OCI-LY1 (cell line): ENCODE data around the gene GLIS1.

Source experiments
- H2AFZ ChIP-seq: fragments of 200-600 bp; sonication (generic), shearing (Covaris generic); 2 replicates; pipeline ENCODE4 v1.6.0; 2014; ENCODE audit warnings: antibody characterized with exemption, mild to moderate bottlenecking, low read length
- H3F3A ChIP-seq: fragments of 200-600 bp; sonication (generic), shearing (Covaris generic); 2 replicates; pipeline ENCODE4 v1.6.0; 2014; ENCODE audit warnings: mild to moderate bottlenecking, antibody characterized with exemption, low read length, moderate library complexity; ENCODE audit not compliant: insufficient read depth
- H3K27ac ChIP-seq: fragments of 200-600 bp; sonication (generic); 2 replicates; pipeline ENCODE4 v1.5.1; 2014; ENCODE audit warnings: low read length, mixed run types, mild to moderate bottlenecking, low read depth; ENCODE audit not compliant: poor library complexity, severe bottlenecking
- H3K27me3 ChIP-seq: fragments of 200-600 bp; sonication (generic); 2 replicates; pipeline ENCODE4 v1.6.0; 2014; ENCODE audit warnings: antibody characterized with exemption, mild to moderate bottlenecking, low read length, moderate library complexity; ENCODE audit not compliant: insufficient read depth
- H3K36me3 ChIP-seq: fragments of 200-600 bp; sonication (generic); 2 replicates; pipeline ENCODE4 v1.6.1; 2014; ENCODE audit warnings: mild to moderate bottlenecking, antibody characterized with exemption, low read length, moderate library complexity, mixed read lengths; ENCODE audit not compliant: insufficient read depth
- H3K4me1 ChIP-seq: fragments of 200-600 bp; sonication (generic); 2 replicates; pipeline ENCODE4 v1.5.1; 2014; ENCODE audit warnings: mild to moderate bottlenecking, low read length, moderate library complexity; ENCODE audit not compliant: insufficient read depth, severe bottlenecking
- H3K4me2 ChIP-seq: fragments of 200-600 bp; sonication (generic), shearing (Covaris generic); 2 replicates; pipeline ENCODE4 v1.6.1; 2014; ENCODE audit warnings: low read length
- H3K4me3 ChIP-seq: fragments of 200-600 bp; sonication (generic); 2 replicates; pipeline ENCODE4 v1.5.1; 2014; ENCODE audit warnings: low read length, low read depth, mild to moderate bottlenecking, mixed read lengths; ENCODE audit not compliant: poor library complexity, severe bottlenecking
- H3K79me2 ChIP-seq: fragments of 200-600 bp; shearing (Covaris generic); 2 replicates; pipeline ENCODE4 v1.6.1; 2016; ENCODE audit warnings: mixed run types, low read length, mixed read lengths; ENCODE audit not compliant: insufficient read depth
- H3K9ac ChIP-seq: fragments of 200-600 bp; sonication (generic), shearing (Covaris generic); 2 replicates; pipeline ENCODE4 v1.6.1; 2014; ENCODE audit warnings: mild to moderate bottlenecking, low read length, mixed read lengths
- H3K9me2 ChIP-seq: fragments of 200-600 bp; sonication (generic), shearing (Covaris generic); 2 replicates; pipeline ENCODE4 v1.6.1; 2014; ENCODE audit warnings: low read depth, mild to moderate bottlenecking, low read length, mixed read lengths
- H3K9me3 ChIP-seq: fragments of 200-600 bp; shearing (Covaris generic); 2 replicates; pipeline ENCODE4 v1.6.1; 2014; ENCODE audit warnings: low read length, mixed read lengths
- H4K20me1 ChIP-seq: fragments of 200-600 bp; sonication (generic), shearing (Covaris generic); 2 replicates; pipeline ENCODE4 v1.6.0; 2016; ENCODE audit warnings: mild to moderate bottlenecking, low read length; ENCODE audit not compliant: insufficient read depth
- EZH2 ChIP-seq: fragments of 200-600 bp; sonication (generic), shearing (Covaris generic); IDR thresholded peaks from 2 replicates; pipeline ENCODE4 v1.8.0; 2017; ENCODE audit warnings: borderline replicate concordance, mixed run types, mild to moderate bottlenecking, antibody characterized with exemption, low read length, moderate library complexity, mixed read lengths
- TF ChIP-seq, protein P1 (sequence below): fragments of 200-600 bp; sonication (generic), shearing (Covaris generic); IDR thresholded peaks from 2 replicates; pipeline ENCODE4 v1.5.1; 2017; ENCODE audit warnings: mild to moderate bottlenecking, antibody characterized with exemption, low read length, moderate library complexity, mixed read lengths

Gene GLIS1

DNA sequence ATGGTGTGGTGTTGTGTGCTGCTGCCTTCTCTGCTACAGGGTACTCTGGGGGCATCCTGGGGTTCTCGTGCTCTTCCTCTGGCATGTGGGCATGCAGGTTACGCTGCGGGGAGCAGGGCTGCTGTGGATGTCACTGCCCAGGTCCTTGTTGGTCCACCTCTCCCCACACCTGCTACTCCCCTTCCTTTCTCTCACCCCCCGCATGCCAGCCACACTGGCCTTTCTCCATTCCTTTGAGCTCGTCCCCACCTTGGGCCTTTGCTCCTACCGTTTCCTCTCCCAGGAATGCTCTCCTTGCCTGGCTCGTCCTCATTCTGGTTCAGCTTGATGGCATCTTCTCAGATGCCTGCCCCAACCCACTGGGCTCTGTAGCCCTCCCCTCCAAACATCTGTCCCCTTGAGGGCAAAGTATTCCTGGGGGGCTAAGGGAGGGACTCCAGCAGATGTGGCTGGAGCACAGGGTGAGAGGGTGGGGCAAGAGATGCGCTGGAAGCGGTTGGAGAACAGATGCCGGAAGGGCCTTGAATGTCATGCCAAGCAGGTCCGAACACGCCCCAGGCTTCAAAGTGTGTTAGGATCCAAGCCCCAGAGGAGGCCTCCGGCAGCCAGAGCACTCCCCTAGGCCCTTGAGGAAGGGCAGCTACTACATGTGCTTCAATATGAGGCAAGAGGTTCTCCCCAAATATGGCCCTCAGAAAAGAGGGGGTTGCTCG is 256.4 kb downstream of the GLIS1 start:
- Histone ChIP-seq H3K9ac (no peak overlapping the region), H3K4me2 (no peak overlapping the region)
- no peak for TF ChIP-seq EZH2
- TF ChIP-seq, protein P1, sequence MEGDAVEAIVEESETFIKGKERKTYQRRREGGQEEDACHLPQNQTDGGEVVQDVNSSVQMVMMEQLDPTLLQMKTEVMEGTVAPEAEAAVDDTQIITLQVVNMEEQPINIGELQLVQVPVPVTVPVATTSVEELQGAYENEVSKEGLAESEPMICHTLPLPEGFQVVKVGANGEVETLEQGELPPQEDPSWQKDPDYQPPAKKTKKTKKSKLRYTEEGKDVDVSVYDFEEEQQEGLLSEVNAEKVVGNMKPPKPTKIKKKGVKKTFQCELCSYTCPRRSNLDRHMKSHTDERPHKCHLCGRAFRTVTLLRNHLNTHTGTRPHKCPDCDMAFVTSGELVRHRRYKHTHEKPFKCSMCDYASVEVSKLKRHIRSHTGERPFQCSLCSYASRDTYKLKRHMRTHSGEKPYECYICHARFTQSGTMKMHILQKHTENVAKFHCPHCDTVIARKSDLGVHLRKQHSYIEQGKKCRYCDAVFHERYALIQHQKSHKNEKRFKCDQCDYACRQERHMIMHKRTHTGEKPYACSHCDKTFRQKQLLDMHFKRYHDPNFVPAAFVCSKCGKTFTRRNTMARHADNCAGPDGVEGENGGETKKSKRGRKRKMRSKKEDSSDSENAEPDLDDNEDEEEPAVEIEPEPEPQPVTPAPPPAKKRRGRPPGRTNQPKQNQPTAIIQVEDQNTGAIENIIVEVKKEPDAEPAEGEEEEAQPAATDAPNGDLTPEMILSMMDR = no peak

DNA sequence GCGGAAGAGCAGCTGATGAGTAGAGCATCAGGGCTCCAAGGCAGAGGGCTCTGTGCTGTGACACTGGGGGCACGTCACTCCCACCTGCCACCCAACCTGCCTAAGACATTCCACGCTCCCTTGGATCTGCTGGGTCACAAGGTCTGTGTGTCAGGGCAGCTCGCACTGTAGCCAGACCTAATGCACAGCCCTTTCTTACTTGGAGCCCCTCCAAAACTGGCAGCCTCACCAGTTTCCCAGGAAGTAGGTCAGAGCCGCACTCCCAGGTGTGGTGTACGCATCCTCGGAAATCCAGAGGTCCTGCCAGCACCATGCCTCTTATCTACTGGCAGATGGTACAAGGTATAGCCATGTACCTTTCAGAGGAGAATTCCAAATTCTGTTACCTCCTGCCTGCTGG is 257.5 kb downstream of the GLIS1 start:
- H4K20me1 ChIP-seq = no peaks in the 10 kb centered on the region
- 0 out of 2 replicates have a peak, but pooled peaks cover 3% of the 10 kb centered on the region for H3K27me3 ChIP-seq
- no peak overlapping the region for H3K4me2 ChIP-seq
- no peak overlapping the region for H2AFZ ChIP-seq
- H3K9me3 ChIP-seq = no peaks in the 10 kb centered on the region
- no peaks in the 10 kb centered on the region for H3K4me1 ChIP-seq
- no peaks in the 10 kb centered on the region for H3K79me2 ChIP-seq
- no peak overlapping the region for H3K4me3 ChIP-seq
- no peaks in the 10 kb centered on the region for H3F3A ChIP-seq
- H3K9ac ChIP-seq = no peak overlapping the region
- H3K9me2 ChIP-seq = no peaks in the 10 kb centered on the region
- H3K36me3 ChIP-seq = no peaks in the 10 kb centered on the region
- H3K27ac ChIP-seq = no peak overlapping the region
- TF ChIP-seq, protein P1 = no peak
- TF ChIP-seq EZH2 = no peak

More for the DNA sequence above, 256.4 kb downstream of the GLIS1 start:
- Histone ChIP-seq H3K4me1 (no peaks in the 10 kb centered on the region), H3K9me2 (no peaks in the 10 kb centered on the region), H3K27ac (no peak overlapping the region), H3F3A (no peaks in the 10 kb centered on the region), H3K9me3 (no peaks in the 10 kb centered on the region), H3K36me3 (no peaks in the 10 kb centered on the region), H3K4me3 (no peak overlapping the region), H3K79me2 (no peaks in the 10 kb centered on the region), H2AFZ (no peak overlapping the region), H3K27me3 (no peaks in the 10 kb centered on the region), H4K20me1 (no peaks in the 10 kb centered on the region)

DNA sequence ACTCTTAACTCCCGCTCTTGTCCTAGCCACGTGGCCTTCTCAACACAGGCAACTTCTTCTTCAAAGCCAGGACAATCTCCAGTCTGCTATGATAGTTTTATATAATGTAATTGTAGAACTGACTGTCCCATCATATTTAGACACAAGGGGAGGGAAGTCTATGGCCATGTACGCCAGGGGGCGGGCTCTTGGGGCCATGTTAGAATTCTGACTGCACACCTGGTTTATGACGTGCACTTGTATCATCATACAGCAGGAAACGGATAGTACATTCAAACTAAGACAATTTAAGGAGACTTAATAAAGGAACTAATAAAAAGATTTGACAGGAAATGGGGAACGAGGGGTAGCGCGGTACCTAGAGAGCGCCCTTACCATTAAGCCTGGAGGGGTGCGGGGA is 258.3 kb downstream of the GLIS1 start:
- Histone ChIP-seq H3K4me2 (no peak overlapping the region), H3K9me3 (no peaks in the 10 kb centered on the region), H3K4me1 (no peaks in the 10 kb centered on the region), H4K20me1 (no peaks in the 10 kb centered on the region), H3K36me3 (no peaks in the 10 kb centered on the region), H3K9ac (no peak overlapping the region), H3K27ac (no peak overlapping the region), H3K27me3 (0 out of 2 replicates have a peak, but pooled peaks cover 3% of the 10 kb centered on the region), H3K4me3 (no peak overlapping the region), H2AFZ (no peak overlapping the region), H3F3A (no peaks in the 10 kb centered on the region), H3K79me2 (no peaks in the 10 kb centered on the region), H3K9me2 (no peaks in the 10 kb centered on the region)
- TF ChIP-seq, protein P1 = peak; percentile 30; the same call in 1 of the 2 replicates
- no peak for TF ChIP-seq EZH2
